ENCODE data around the gene CAMK1G. TPM values are rescaled to one million over a fixed set of nuclear protein-coding genes. Genes with fewer than 3 reads are reported as not detected.

Gene CAMK1G
- total and polyA plus RNA-seq, 2 experiments from 2014 or later, result 0.32 to 0.76 TPM

DNA sequence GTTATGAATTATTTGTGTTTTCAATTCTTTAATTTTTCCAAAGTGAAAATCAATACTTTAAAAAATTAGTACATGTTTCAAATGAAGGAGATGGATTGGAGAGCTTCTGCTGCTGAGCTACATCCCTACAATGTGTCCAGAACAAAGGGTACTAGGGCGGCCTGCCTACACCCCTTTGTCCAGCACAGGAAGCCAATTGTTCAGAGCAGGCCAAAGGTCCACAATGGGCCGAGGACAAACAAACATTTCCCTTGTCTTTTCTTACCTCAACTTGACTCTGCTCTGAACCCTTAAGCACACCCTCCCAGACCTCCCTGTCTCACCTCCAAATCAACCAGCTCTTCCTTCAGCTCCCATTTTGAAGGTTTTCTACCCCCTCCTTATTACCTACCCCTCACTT, 39.4 kb upstream of the CAMK1G start:
- H3K9me2 ChIP-seq (ENCODE audit: insufficient read depth), result peaks cover 14% of the 10 kb centered on the region; the same call in 1 of the 2 replicates
- ATAC-seq (no peak), DNase-seq (ENCODE audit: low spot score) (no peak)
- Mint-ChIP-seq H3K27me3 (ENCODE audit: insufficient read depth, low read depth, poor library complexity) (peaks cover 4% of the 10 kb centered on the region), H3K4me3 (no peak overlapping the region), H3K4me1 (peaks cover 11% of the 10 kb centered on the region), H3K9me3 (no peaks in the 10 kb centered on the region), H3K36me3 (ENCODE audit: low read depth) (no peaks in the 10 kb centered on the region), H3K27ac (no peak overlapping the region)
- no peak overlapping the region for H3K4me2 ChIP-seq
- no peaks in the 10 kb centered on the region for H3K79me2 ChIP-seq (replicated peaks; ENCODE audit: insufficient read depth)
- H4K20me1 ChIP-seq (replicated peaks; ENCODE audit: insufficient read depth), result no peaks in the 10 kb centered on the region
- TF ChIP-seq CTCF (conservative IDR thresholded peaks at IDR 0.05; ENCODE audit: low read depth in 2 of 2) (no peak), JUNB (IDR thresholded peaks at IDR 0.05; ENCODE audit: unreplicated experiment) (no peak), ZNF331 (CRISPR knock-in tag; IDR thresholded peaks at IDR 0.05; ENCODE audit: low read depth) (no peak), POLR2AphosphoS5 (IDR thresholded peaks at IDR 0.05; ENCODE audit: low read depth) (no peak), NANOG (IDR thresholded peaks at IDR 0.05; ENCODE audit: borderline replicate concordance) (no peak), ZNF114 (CRISPR knock-in tag; IDR thresholded peaks at IDR 0.05) (no peak), STAT1 (IDR thresholded peaks at IDR 0.05; ENCODE audit: unreplicated experiment) (no peak), CREB1 (CRISPR knock-in tag; IDR thresholded peaks at IDR 0.05; ENCODE audit: low read depth) (no peak), EZH2 (IDR thresholded peaks at IDR 0.05; ENCODE audit: low read depth, unreplicated experiment) (no peak), EZH2phosphoT487 (IDR thresholded peaks at IDR 0.05; ENCODE audit: unreplicated experiment) (no peak)
- TF ChIP-seq, protein P1, sequence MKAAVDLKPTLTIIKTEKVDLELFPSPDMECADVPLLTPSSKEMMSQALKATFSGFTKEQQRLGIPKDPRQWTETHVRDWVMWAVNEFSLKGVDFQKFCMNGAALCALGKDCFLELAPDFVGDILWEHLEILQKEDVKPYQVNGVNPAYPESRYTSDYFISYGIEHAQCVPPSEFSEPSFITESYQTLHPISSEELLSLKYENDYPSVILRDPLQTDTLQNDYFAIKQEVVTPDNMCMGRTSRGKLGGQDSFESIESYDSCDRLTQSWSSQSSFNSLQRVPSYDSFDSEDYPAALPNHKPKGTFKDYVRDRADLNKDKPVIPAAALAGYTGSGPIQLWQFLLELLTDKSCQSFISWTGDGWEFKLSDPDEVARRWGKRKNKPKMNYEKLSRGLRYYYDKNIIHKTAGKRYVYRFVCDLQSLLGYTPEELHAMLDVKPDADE (IDR thresholded peaks at IDR 0.05), result no peak
- TF ChIP-seq, protein P2, sequence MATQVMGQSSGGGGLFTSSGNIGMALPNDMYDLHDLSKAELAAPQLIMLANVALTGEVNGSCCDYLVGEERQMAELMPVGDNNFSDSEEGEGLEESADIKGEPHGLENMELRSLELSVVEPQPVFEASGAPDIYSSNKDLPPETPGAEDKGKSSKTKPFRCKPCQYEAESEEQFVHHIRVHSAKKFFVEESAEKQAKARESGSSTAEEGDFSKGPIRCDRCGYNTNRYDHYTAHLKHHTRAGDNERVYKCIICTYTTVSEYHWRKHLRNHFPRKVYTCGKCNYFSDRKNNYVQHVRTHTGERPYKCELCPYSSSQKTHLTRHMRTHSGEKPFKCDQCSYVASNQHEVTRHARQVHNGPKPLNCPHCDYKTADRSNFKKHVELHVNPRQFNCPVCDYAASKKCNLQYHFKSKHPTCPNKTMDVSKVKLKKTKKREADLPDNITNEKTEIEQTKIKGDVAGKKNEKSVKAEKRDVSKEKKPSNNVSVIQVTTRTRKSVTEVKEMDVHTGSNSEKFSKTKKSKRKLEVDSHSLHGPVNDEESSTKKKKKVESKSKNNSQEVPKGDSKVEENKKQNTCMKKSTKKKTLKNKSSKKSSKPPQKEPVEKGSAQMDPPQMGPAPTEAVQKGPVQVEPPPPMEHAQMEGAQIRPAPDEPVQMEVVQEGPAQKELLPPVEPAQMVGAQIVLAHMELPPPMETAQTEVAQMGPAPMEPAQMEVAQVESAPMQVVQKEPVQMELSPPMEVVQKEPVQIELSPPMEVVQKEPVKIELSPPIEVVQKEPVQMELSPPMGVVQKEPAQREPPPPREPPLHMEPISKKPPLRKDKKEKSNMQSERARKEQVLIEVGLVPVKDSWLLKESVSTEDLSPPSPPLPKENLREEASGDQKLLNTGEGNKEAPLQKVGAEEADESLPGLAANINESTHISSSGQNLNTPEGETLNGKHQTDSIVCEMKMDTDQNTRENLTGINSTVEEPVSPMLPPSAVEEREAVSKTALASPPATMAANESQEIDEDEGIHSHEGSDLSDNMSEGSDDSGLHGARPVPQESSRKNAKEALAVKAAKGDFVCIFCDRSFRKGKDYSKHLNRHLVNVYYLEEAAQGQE (IDR thresholded peaks at IDR 0.05; ENCODE audit: unreplicated experiment), result no peak
- TF ChIP-seq, protein P3, sequence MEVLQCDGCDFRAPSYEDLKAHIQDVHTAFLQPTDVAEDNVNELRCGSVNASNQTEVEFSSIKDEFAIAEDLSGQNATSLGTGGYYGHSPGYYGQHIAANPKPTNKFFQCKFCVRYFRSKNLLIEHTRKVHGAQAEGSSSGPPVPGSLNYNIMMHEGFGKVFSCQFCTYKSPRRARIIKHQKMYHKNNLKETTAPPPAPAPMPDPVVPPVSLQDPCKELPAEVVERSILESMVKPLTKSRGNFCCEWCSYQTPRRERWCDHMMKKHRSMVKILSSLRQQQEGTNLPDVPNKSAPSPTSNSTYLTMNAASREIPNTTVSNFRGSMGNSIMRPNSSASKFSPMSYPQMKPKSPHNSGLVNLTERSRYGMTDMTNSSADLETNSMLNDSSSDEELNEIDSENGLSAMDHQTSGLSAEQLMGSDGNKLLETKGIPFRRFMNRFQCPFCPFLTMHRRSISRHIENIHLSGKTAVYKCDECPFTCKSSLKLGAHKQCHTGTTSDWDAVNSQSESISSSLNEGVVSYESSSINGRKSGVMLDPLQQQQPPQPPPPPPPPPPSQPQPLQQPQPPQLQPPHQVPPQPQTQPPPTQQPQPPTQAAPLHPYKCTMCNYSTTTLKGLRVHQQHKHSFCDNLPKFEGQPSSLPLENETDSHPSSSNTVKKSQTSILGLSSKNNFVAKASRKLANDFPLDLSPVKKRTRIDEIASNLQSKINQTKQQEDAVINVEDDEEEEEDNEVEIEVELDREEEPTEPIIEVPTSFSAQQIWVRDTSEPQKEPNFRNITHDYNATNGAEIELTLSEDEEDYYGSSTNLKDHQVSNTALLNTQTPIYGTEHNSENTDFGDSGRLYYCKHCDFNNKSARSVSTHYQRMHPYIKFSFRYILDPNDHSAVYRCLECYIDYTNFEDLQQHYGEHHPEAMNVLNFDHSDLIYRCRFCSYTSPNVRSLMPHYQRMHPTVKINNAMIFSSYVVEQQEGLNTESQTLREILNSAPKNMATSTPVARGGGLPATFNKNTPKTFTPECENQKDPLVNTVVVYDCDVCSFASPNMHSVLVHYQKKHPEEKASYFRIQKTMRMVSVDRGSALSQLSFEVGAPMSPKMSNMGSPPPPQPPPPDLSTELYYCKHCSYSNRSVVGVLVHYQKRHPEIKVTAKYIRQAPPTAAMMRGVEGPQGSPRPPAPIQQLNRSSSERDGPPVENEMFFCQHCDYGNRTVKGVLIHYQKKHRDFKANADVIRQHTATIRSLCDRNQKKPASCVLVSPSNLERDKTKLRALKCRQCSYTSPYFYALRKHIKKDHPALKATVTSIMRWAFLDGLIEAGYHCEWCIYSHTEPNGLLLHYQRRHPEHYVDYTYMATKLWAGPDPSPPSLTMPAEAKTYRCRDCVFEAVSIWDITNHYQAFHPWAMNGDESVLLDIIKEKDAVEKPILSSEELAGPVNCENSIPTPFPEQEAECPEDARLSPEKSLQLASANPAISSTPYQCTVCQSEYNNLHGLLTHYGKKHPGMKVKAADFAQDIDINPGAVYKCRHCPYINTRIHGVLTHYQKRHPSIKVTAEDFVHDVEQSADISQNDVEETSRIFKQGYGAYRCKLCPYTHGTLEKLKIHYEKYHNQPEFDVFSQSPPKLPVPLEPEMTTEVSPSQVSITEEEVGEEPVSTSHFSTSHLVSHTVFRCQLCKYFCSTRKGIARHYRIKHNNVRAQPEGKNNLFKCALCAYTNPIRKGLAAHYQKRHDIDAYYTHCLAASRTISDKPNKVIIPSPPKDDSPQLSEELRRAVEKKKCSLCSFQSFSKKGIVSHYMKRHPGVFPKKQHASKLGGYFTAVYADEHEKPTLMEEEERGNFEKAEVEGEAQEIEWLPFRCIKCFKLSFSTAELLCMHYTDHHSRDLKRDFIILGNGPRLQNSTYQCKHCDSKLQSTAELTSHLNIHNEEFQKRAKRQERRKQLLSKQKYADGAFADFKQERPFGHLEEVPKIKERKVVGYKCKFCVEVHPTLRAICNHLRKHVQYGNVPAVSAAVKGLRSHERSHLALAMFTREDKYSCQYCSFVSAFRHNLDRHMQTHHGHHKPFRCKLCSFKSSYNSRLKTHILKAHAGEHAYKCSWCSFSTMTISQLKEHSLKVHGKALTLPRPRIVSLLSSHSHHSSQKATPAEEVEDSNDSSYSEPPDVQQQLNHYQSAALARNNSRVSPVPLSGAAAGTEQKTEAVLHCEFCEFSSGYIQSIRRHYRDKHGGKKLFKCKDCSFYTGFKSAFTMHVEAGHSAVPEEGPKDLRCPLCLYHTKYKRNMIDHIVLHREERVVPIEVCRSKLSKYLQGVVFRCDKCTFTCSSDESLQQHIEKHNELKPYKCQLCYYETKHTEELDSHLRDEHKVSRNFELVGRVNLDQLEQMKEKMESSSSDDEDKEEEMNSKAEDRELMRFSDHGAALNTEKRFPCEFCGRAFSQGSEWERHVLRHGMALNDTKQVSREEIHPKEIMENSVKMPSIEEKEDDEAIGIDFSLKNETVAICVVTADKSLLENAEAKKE (CRISPR knock-in tag; IDR thresholded peaks at IDR 0.05), result no peak
- no peaks in the 10 kb centered on the region for H3K27me3 ChIP-seq (ENCODE audit: insufficient read depth)
- no peak overlapping the region for H3K4me3 ChIP-seq
- no peaks in the 10 kb centered on the region for H3F3A ChIP-seq (replicated peaks; ENCODE audit: low read depth)
- no peak overlapping the region for H3K27ac ChIP-seq (ENCODE audit: low read depth)
- H3K4me1 ChIP-seq (ENCODE audit: insufficient read depth), result 0 out of 2 replicates have a peak, but pooled peaks cover 4% of the 10 kb centered on the region
- no peak overlapping the region for H2AFZ ChIP-seq
- H3K36me3 ChIP-seq (ENCODE audit: insufficient read depth), result no peaks in the 10 kb centered on the region
